Gastroesophageal sphincter (tissue), 3 donors: Measurements from ENCODE around the gene BMP4.

Experiments used
- CTCF ChIP-seq, 4 experiments: fragments of 200-600 bp in 2 of 4; fragments of 450-650 bp in 2 of 4; sonication (generic) in 1 of 4; IDR thresholded peaks; one replicate each; pipeline ENCODE4 v1.5.1; 2017 to 2019; ENCODE audit warnings: antibody characterized with exemption in 4 of 4, mild to moderate bottlenecking in 2 of 4, moderate library complexity in 2 of 4
- EP300 ChIP-seq: sonication (generic); formaldehyde crosslinking; IDR thresholded peaks from one replicate; pipeline ENCODE4 v1.6.1; 2017; ENCODE audit warnings: antibody characterized with exemption, mild to moderate bottlenecking
- POLR2A ChIP-seq, 2 donors: fragments of 450-650 bp; IDR thresholded peaks; one replicate each; pipeline ENCODE4 v1.6.1; 2017; ENCODE audit warnings: antibody characterized with exemption in 2 of 2, mild to moderate bottlenecking in 2 of 2, moderate library complexity in 1 of 2
- POLR2AphosphoS5 ChIP-seq: sonication (generic); formaldehyde crosslinking; IDR thresholded peaks from one replicate; pipeline ENCODE4 v1.6.1; 2017; ENCODE audit warnings: antibody characterized with exemption

DNA sequence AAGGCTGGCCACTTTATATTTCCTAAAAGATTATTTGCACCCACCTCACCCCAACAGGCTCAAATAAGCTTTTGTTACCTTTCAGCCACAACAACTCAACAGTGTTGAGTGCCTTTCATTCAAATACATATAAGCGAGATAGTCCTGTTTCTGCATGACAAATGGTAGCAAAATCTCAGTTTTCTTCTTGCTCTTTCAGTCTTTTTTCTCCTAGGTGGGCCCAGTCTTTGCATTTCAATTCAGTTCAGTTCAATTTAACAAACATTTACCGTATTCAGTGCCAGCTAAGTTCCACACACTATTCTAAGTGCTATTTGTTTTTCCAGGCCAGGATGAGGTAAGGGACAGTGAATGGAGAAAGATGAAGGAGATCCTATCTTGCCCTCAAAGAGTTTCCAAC lies 25.9 kb upstream of the BMP4 start:
- TF ChIP-seq CTCF (IDR thresholded peaks at IDR 0.05): no peak
- no peak for TF ChIP-seq POLR2AphosphoS5
- no peak for TF ChIP-seq EP300
- no peak for TF ChIP-seq POLR2A (IDR thresholded peaks at IDR 0.05)
